Glutamatergic neuron (in vitro differentiated cells): Measurements from ENCODE around the gene POU2F1. TPM values are rescaled to one million over a fixed set of nuclear protein-coding genes. Genes with fewer than 3 reads are reported as not detected.

Source experiments
- DNase-seq: peaks from one replicate; pipeline ENCODE4 v3.0.0; 2022
- H3K27ac Mint-ChIP-seq: one replicate; pipeline ENCODE4 v1.8.0; 2020; ENCODE audit warnings: mild to moderate bottlenecking, mixed read lengths, inconsistent platforms; ENCODE audit not compliant: unreplicated experiment
- H3K27me3 Mint-ChIP-seq: one replicate; pipeline ENCODE4 v1.8.0; 2020; ENCODE audit warnings: mild to moderate bottlenecking, moderate library complexity, mixed read lengths, inconsistent platforms; ENCODE audit not compliant: unreplicated experiment
- H3K36me3 Mint-ChIP-seq: one replicate; pipeline ENCODE4 v1.8.0; 2020; ENCODE audit warnings: mild to moderate bottlenecking, mixed read lengths, inconsistent platforms; ENCODE audit not compliant: unreplicated experiment
- H3K4me1 Mint-ChIP-seq: one replicate; pipeline ENCODE4 v1.8.0; 2020; ENCODE audit warnings: mild to moderate bottlenecking, low read depth, mixed read lengths, inconsistent platforms; ENCODE audit not compliant: unreplicated experiment
- H3K4me3 Mint-ChIP-seq: one replicate; pipeline ENCODE4 v1.8.0; 2020; ENCODE audit warnings: mild to moderate bottlenecking, mixed read lengths, inconsistent platforms; ENCODE audit not compliant: unreplicated experiment
- H3K9me3 Mint-ChIP-seq: one replicate; pipeline ENCODE4 v1.8.0; 2020; ENCODE audit warnings: mild to moderate bottlenecking, moderate library complexity, mixed read lengths, inconsistent platforms; ENCODE audit not compliant: unreplicated experiment
- total RNA-seq: library from RNA; stranded (reverse); fragmentation: NEBNext Ultra II Directional; extraction: Animal tissue kit (Norgen Biotek cat#: 25700); gene quantifications from one replicate; pipeline ENCODE4 v1.2.1, GENCODE V29; 2021; ENCODE audit not compliant: unreplicated experiment
- TF ChIP-seq, protein P1 (sequence below): fragments of 200-600 bp; sonication (generic); IDR thresholded peaks from one replicate; pipeline ENCODE4 v1.5.0; 2021; ENCODE audit not compliant: partially characterized antibody, unreplicated experiment

The POU2F1 gene
- total RNA-seq, 1 donor from 2014 or later: 37.7 TPM

DNA sequence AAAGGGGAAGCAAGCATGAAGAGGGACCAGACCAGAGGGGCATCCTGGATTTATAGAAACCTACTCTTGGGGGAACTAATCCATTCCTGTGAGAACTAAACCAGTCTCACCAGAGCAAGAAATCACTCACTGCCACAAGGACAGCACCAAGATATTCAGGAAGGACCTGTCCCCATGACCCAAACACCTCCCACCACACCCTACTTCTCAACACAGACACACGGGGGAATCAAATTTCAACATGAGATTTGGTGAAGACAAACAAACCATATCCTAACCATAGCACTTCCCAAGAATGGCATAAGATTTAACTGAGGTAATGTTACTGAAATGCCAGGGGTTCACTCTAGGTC, 12.1 kb upstream of the POU2F1 start:
- Mint-ChIP-seq H3K27me3 (no peaks in the 10 kb centered on the region), H3K27ac (no peak overlapping the region), H3K36me3 (peaks cover 6% of the 10 kb centered on the region), H3K4me3 (no peak overlapping the region), H3K9me3 (no peaks in the 10 kb centered on the region), H3K4me1 (no peaks in the 10 kb centered on the region)
- DNase-seq: no peak
- TF ChIP-seq, protein P1, sequence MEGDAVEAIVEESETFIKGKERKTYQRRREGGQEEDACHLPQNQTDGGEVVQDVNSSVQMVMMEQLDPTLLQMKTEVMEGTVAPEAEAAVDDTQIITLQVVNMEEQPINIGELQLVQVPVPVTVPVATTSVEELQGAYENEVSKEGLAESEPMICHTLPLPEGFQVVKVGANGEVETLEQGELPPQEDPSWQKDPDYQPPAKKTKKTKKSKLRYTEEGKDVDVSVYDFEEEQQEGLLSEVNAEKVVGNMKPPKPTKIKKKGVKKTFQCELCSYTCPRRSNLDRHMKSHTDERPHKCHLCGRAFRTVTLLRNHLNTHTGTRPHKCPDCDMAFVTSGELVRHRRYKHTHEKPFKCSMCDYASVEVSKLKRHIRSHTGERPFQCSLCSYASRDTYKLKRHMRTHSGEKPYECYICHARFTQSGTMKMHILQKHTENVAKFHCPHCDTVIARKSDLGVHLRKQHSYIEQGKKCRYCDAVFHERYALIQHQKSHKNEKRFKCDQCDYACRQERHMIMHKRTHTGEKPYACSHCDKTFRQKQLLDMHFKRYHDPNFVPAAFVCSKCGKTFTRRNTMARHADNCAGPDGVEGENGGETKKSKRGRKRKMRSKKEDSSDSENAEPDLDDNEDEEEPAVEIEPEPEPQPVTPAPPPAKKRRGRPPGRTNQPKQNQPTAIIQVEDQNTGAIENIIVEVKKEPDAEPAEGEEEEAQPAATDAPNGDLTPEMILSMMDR: no peak

DNA sequence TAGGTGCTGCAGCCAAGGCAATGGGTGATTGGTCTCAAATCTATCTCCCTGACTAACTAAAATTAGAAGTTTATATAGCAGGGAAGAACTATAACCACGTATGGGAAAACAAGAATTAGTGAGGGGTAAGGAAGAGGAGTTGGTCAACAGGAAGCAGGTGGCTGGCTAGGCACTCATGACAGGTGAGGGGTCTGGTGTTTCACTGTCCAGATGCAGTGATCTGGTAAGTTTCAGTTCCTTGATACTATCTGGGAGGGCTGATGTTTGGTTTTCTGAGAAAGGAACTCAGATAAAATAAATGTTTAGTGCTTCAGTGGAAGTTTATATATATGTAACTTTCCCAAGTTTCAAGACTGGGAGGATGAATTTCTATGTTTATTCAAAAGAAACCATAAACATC, 11.6 kb upstream of the POU2F1 start:
- H3K4me3 Mint-ChIP-seq: no peak overlapping the region
- no peaks in the 10 kb centered on the region for H3K9me3 Mint-ChIP-seq
- no peak overlapping the region for H3K27ac Mint-ChIP-seq
- TF ChIP-seq, protein P1: no peak
- H3K4me1 Mint-ChIP-seq: no peaks in the 10 kb centered on the region
- DNase-seq: no peak
- peaks cover 6% of the 10 kb centered on the region for H3K36me3 Mint-ChIP-seq
- no peaks in the 10 kb centered on the region for H3K27me3 Mint-ChIP-seq

DNA sequence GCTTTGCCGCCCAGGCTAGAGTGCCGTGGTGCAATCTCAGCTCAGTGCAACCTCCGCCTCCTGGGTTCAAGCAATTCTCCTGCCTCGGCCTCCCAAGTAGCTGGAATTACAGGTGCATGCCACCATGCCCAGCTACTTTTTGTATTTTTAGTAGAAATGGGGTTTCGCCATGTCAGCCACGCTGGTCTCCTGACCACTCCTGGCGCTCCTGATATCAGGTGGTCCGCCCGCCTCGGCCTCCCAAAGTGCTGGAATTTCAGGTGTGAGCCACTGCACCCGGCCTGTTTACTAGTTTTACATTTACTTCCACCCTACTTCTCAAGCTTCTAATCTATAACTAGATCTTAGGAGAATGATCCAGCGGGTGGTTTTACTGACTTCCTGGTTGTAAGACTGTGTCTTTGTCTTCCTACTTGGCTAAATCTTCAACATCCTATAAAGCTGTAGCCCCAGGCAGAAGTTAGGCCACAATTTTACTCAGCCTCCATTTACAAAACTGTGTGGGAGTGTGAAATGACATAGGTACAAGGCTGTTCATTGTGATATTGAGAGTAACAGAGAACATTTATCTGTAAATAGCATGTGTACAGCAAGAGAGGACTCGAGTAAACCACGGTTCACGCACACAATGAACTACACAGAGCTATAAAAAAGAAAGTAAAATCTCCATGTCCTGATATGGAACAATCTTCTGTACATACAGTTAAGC, 9.6 kb upstream of the POU2F1 start:
- peaks cover 6% of the 10 kb centered on the region for H3K36me3 Mint-ChIP-seq
- H3K4me3 Mint-ChIP-seq: no peak overlapping the region
- no peak for DNase-seq
- H3K4me1 Mint-ChIP-seq: no peaks in the 10 kb centered on the region
- no peak overlapping the region for H3K27ac Mint-ChIP-seq
- no peaks in the 10 kb centered on the region for H3K9me3 Mint-ChIP-seq
- no peaks in the 10 kb centered on the region for H3K27me3 Mint-ChIP-seq
- TF ChIP-seq, protein P1: no peak

DNA sequence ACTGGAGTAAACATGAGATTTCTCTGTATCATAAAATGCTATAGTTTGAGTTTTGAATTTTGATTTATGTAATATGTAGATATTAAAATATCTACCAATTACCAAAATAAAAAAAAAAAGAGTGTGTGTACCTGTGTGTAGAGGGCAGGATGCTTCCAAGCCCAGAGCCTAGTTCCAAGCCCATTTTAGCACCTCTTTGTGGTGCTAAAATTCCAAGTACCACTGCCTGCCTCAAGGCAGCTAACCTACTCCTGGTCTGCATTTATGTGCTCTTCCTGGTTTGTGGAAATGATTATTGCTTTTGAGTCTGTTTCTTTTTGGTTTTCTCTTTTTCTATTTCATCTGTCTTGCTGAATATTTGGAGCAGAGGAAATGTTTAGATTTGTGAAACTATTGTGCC, 8.7 kb upstream of the POU2F1 start:
- TF ChIP-seq, protein P1: no peak
- Mint-ChIP-seq H3K36me3 (peaks cover 10% of the 10 kb centered on the region), H3K27me3 (no peaks in the 10 kb centered on the region), H3K4me3 (no peak overlapping the region), H3K27ac (no peak overlapping the region), H3K9me3 (no peaks in the 10 kb centered on the region), H3K4me1 (no peaks in the 10 kb centered on the region)
- no peak for DNase-seq

DNA sequence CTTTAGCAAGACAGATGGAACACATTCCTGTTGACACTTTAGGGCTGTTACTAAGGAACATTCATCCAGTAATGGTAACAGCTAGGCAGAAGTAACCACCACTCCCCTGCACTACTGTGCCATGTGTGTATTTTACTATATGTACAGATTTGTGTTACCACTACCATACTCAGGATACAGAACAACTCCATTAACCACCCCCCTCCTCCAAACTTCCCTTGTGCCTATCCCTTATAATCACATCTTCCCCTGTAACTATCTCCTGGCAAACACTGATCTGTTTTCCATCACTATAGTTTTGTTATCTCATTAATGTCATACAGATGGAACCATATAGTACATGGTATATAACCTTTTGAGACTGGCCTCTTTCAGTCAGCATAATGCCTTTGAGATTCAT, 3.9 kb upstream of the POU2F1 start:
- no peak for DNase-seq
- TF ChIP-seq, protein P1: no peak
- Mint-ChIP-seq H3K27ac (no peak overlapping the region), H3K4me3 (no peak overlapping the region), H3K27me3 (peaks cover 8% of the 10 kb centered on the region), H3K9me3 (peaks cover 7% of the 10 kb centered on the region), H3K36me3 (peaks cover 5% of the 10 kb centered on the region), H3K4me1 (peaks cover 5% of the 10 kb centered on the region)
